ENCODE data around the gene CD69. TPM values are rescaled to one million over a fixed set of nuclear protein-coding genes. Genes with fewer than 3 reads are reported as not detected.
"Not testable (repeated sequence)": the region's sequence is repeated elsewhere in the genome, so short reads cannot be mapped to it uniquely, and the experiment has no call there.

The CD69 gene
- total RNA-seq, 2 experiments from 2014 or later = 71.6 to 82.4 TPM

- H3K27me3 Mint-ChIP-seq = no peaks in the 10 kb centered on the region
- H3K4me1 Mint-ChIP-seq = peaks cover 55% of the 10 kb centered on the region
- H3K36me3 Mint-ChIP-seq (ENCODE audit: low read depth) = peaks cover 52% of the 10 kb centered on the region
- peak overlapping the region; percentile 87 for H3K27ac Mint-ChIP-seq
- no peak for DNase-seq
- peaks cover 23% of the 10 kb centered on the region for H3K9me3 Mint-ChIP-seq
- ChIA-PET CTCF (interaction anchor here (1.0 to 3.5 kb wide), 6 partner anchors 8 to 74 kb away, joined by 3 to 15 read pairs (median 12); no protein-coding TSS in a partner anchor), POLR2A (interaction anchor here (0.8 kb wide), 1 partner anchor 57 kb away, joined by 6 read pairs; no protein-coding TSS in a partner anchor)
- H3K4me3 Mint-ChIP-seq = peak overlapping the region; percentile 17
Measured at GRCh38 chr12:9707356-9707755, 53.3 kb downstream of the CD69 start.

- H3K27ac Mint-ChIP-seq = no peak overlapping the region
- H3K36me3 Mint-ChIP-seq (ENCODE audit: low read depth) = peaks cover 55% of the 10 kb centered on the region
- H3K4me1 Mint-ChIP-seq = peaks cover 67% of the 10 kb centered on the region
- H3K27me3 Mint-ChIP-seq = no peaks in the 10 kb centered on the region
- H3K4me3 Mint-ChIP-seq = no peak overlapping the region
- peaks cover 25% of the 10 kb centered on the region for H3K9me3 Mint-ChIP-seq
- POLR2A ChIA-PET = no interaction called here
- no peak for DNase-seq
- CTCF ChIA-PET = interaction anchor here (0.6 to 2.6 kb wide), 4 partner anchors 12 to 445 kb away, joined by 3 to 13 read pairs (median 4); no protein-coding TSS in a partner anchor
Measured at GRCh38 chr12:9706086-9706685, 54.5 kb downstream of the CD69 start.

- POLR2A ChIA-PET, CTCF ChIA-PET, H3K4me3 Mint-ChIP-seq, DNase-seq, H3K27me3 Mint-ChIP-seq, H3K27ac Mint-ChIP-seq: not testable (repeated sequence)
- peaks cover 35% of the 10 kb centered on the region for H3K9me3 Mint-ChIP-seq
- H3K36me3 Mint-ChIP-seq (ENCODE audit: low read depth) = peaks cover 58% of the 10 kb centered on the region
- H3K4me1 Mint-ChIP-seq = peaks cover 78% of the 10 kb centered on the region
Measured at GRCh38 chr12:9704561-9704960, 56.1 kb downstream of the CD69 start.

Other genes starting within 250 kb of the CD69 start
- 1 to 10 TPM; 3.1 to 3.8 TPM for gene KLRB1, start 153.0 kb downstream of the CD69 start, total RNA-seq
- gene CLEC2D, start 91.2 kb downstream of the CD69 start, total RNA-seq = 100 to 1,000 TPM; 296 to 299 TPM
- gene CLECL1, start 27.8 kb downstream of the CD69 start, total RNA-seq = 1 to 10 TPM; 1.2 to 1.4 TPM
- under 1 TPM; 0.19 to 0.20 TPM for gene KLRF1, start 66.6 kb upstream of the CD69 start, total RNA-seq
- 10 to 100 TPM; 53.7 to 61.4 TPM for gene CLEC2B, start 108.5 kb upstream of the CD69 start, total RNA-seq
- under 1 TPM in 1 of 2 experiments, not detected in 1; 0.29 TPM for gene KLRF2, start 120.6 kb upstream of the CD69 start, total RNA-seq
- gene CLEC2A, start 171.5 kb upstream of the CD69 start, total RNA-seq = not detected
- under 1 TPM; 0.52 to 0.83 TPM for gene CLEC12A, start 210.5 kb upstream of the CD69 start, total RNA-seq
- not detected for gene CLEC1B, start 238.2 kb upstream of the CD69 start, total RNA-seq
- under 1 TPM in 1 of 2 experiments, not detected in 1; 0.19 TPM for gene CLEC12B, start 249.7 kb upstream of the CD69 start, total RNA-seq

All from activated CD4-positive, alpha-beta T cell treated with anti-CD3 and anti-CD28 coated beads, Interleukin-2, amount 10 ng/mL, durations not matched to agents 7 days and 5 days (primary cell).